ENCODE measurements around the gene RNF212B.

RNF212B gene

DNA sequence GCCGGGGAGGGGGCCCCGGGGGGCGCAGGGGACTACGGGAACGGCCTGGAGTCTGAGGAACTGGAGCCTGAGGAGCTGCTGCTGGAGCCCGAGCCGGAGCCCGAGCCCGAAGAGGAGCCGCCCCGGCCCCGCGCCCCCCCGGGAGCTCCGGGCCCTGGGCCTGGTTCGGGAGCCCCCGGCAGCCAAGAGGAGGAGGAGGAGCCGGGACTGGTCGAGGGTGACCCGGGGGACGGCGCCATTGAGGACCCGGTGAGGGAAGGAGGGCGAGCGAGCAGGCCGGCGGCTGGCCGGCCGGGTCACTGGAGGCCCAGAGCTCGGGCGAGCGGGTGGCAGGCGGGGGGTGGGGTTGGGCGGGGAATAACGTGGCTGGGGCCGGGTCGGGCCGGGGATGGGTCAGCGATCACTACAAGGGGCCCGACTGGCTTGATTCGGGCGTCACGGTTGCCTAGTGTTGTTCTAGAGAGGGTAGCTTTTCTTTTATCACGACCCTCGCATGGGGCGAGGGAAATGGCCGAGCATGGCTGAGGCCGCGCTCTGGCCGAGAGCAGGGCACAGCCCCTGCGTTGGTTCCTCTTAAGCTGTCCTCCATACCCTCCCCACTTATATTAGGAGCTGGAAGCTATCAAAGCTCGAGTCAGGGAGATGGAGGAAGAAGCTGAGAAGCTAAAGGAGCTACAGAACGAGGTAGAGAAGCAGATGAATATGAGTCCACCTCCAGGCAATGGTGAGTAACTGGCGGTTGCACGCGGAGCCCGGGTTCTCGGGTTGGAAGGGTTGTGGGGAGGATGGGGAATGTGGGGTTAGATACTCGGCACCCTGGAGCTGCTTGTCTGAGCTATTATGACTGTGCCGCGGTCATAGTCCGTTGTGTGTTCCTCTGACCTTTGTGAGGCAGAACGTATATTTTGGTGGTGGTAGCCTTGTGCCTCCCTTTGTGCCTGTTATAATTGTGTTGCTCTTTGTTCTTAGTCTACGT lies 84.1 kb downstream of the RNF212B start:
- DNase-seq (ENCODE audit: low read depth) = no peak

Measured in non-pigmented ciliary epithelial cell (primary cell).